HG03558 (cell line): Measurements from ENCODE around the gene NXN.
A peak's percentile ranks its signal among the peaks of the same experiment; 100 is the strongest.
"Not testable (repeated sequence)": the region's sequence is repeated elsewhere in the genome, so short reads cannot be mapped to it uniquely, and the experiment has no call there.

Experiments used
- ATAC-seq: cut with Tn5 transposase; IDR thresholded peaks from one replicate; pipeline ENCODE4 v1.9.1; 2021; ENCODE audit warnings: moderate number of reproducible peaks; ENCODE audit not compliant: unreplicated experiment; ENCODE audit errors: extremely low read depth

Gene NXN

GRCh38 chr17:752002-752619, 227.5 kb downstream of the NXN start, which contains the start of gene GEMIN4:
Gene GEMIN4 (minus strand): TSS chr17:752264. CDS start chr17:752142, 122 bp downstream.
- ATAC-seq, result peak; percentile 67

- ATAC-seq, result peak; percentile 15
These were observed 228.1 kb downstream of the NXN start for GRCh38 chr17:751269-752001.

GRCh38 chr17:750431-751037, 229.0 kb downstream of the NXN start:
- ATAC-seq, result no peak

- not testable (repeated sequence) for ATAC-seq
These were observed 230.2 kb downstream of the NXN start for GRCh38 chr17:749359-749758.
